Amniotic epithelial cell (primary cell): Measurements from ENCODE around the gene SENP5.
"Not testable (repeated sequence)": the region's sequence is repeated elsewhere in the genome, so short reads cannot be mapped to it uniquely, and the experiment has no call there.

Source experiments
- DNase-seq: peaks from one replicate; pipeline ENCODE4 v3.0.0-alpha.2; 2010; ENCODE audit warnings: low read depth

Gene SENP5

GRCh38 chr3:196867507-196868296, at the start of gene SENP5:
Gene SENP5 (plus strand): TSS chr3:196867920. CDS start chr3:196885182, 17,262 bp downstream.
- peak; percentile 85 for DNase-seq

- DNase-seq, result peak; percentile 25
Measured at GRCh38 chr3:196821806-196822355, 45.8 kb upstream of the SENP5 start.

- DNase-seq, result not testable (repeated sequence)
Measured at GRCh38 chr3:196829651-196830050, 38.1 kb upstream of the SENP5 start.

GRCh38 chr3:196835086-196835485, 32.6 kb upstream of the SENP5 start:
- DNase-seq, result no peak

GRCh38 chr3:196836626-196837025, 31.1 kb upstream of the SENP5 start:
- DNase-seq, result not testable (repeated sequence)

GRCh38 chr3:196837819-196838420, 29.8 kb upstream of the SENP5 start:
- peak; percentile 57 for DNase-seq

- DNase-seq, result not testable (repeated sequence)
Measured at GRCh38 chr3:196839351-196839750, 28.4 kb upstream of the SENP5 start.

- no peak for DNase-seq
Measured at GRCh38 chr3:196842567-196843434, 24.9 kb upstream of the SENP5 start.

- DNase-seq, result no peak
Measured at GRCh38 chr3:196843435-196844110, 24.1 kb upstream of the SENP5 start.

GRCh38 chr3:196844235-196845219, 23.2 kb upstream of the SENP5 start:
- DNase-seq, result not testable (repeated sequence)

GRCh38 chr3:196848375-196848774, 19.3 kb upstream of the SENP5 start:
- not testable (repeated sequence) for DNase-seq

GRCh38 chr3:196849180-196849741, 18.5 kb upstream of the SENP5 start:
- DNase-seq, result no peak

GRCh38 chr3:196863000-196863399, 4.7 kb upstream of the SENP5 start:
- DNase-seq, result not testable (repeated sequence)

- DNase-seq, result no peak
Measured at GRCh38 chr3:196867155-196867506, 589 bp upstream of the SENP5 start.

GRCh38 chr3:196868297-196868661, 559 bp downstream of the SENP5 start:
- peak; percentile 32 for DNase-seq

GRCh38 chr3:196872316-196872715, 4.6 kb downstream of the SENP5 start:
- DNase-seq, result no peak

- not testable (repeated sequence) for DNase-seq
Measured at GRCh38 chr3:196874511-196875094, 6.9 kb downstream of the SENP5 start.

- no peak for DNase-seq
Measured at GRCh38 chr3:196875258-196875657, 7.5 kb downstream of the SENP5 start.

- no peak for DNase-seq
Measured at GRCh38 chr3:196883361-196883760, 15.6 kb downstream of the SENP5 start.

GRCh38 chr3:196886144-196886543, 18.4 kb downstream of the SENP5 start:
- no peak for DNase-seq
